ENCODE measurements around the gene SMIM26. TPM values are rescaled to one million over a fixed set of nuclear protein-coding genes. Genes with fewer than 3 reads are reported as not detected.

SMIM26 gene
- total and polyA plus RNA-seq, 9 of the 15 experiments (the other 6 are each of a cell fraction or from before 2014, with no cell fraction given) = 46.9 to 186 (median 86.5) TPM

- TF ChIP-seq ZNF764 (CRISPR knock-in tag; IDR thresholded peaks at IDR 0.05; ENCODE audit: low read depth) (no peak), BRCA1 (IDR thresholded peaks at IDR 0.05) (no peak), BRCA1 (CRISPR knock-in tag; IDR thresholded peaks at IDR 0.05) (no peak), NCOR1 (IDR thresholded peaks at IDR 0.05) (no peak), KDM1A (IDR thresholded peaks at IDR 0.05) (no peak)
These were observed 44.3 kb downstream of the SMIM26 start (continued) for GRCh38 chr20:18611492-18611891.

GRCh38 chr20:18613553-18613952, 46.3 kb downstream of the SMIM26 start:
- no peaks in the 10 kb centered on the region for H3K9me1 ChIP-seq (ENCODE audit: control insufficient read depth, insufficient read depth, low read length)
- FAIRE-seq = no peak
- H3K4me2 ChIP-seq (ENCODE audit: insufficient read depth, low read length) = no peak overlapping the region
- no TSS peak for BruUV-seq (replicated peaks)
- WGBS (ENCODE audit: insufficient coverage, low coverage, missing lambda C conversion rate) = 10% methylated on average over 2 of the region's 2 CpGs
- POLR2A ChIA-PET = no interaction called here
- no peaks in the 10 kb centered on the region for H3K36me3 ChIP-seq (ENCODE audit: control insufficient read depth, insufficient read depth, low read length)
- no peak for ATAC-seq
- no peak overlapping the region for H3K27ac ChIP-seq (ENCODE audit: extremely low read depth, low read depth, low read length)
- in situ Hi-C loops (cut with MboI) (no loop called here), intact Hi-C loops (cut with micrococcal nuclease) (no loop called here)
- no peak for DNase-seq (ENCODE audit: extremely low read depth in 1 of 4, low spot score in 3 of 4)
- TF ChIP-seq ZNF445 (CRISPR knock-in tag; IDR thresholded peaks at IDR 0.05; ENCODE audit: low read depth) (no peak), CTCF (IDR thresholded peaks at IDR 0.05 in 2 of 3, conservative IDR thresholded peaks at IDR 0.05 in 1 of 3; ENCODE audit: insufficient read depth in 2 of 3, low read depth in 1 of 3, low read length in 3 of 3) (no peak), KAT7 (CRISPR knock-in tag; IDR thresholded peaks at IDR 0.05; ENCODE audit: borderline replicate concordance) (no peak), SIX5 (IDR thresholded peaks at IDR 0.05; ENCODE audit: borderline replicate concordance in 1 of 2, insufficient read depth in 1 of 2, low read depth in 1 of 2, low read length in 2 of 2) (no peak), ZNF347 (CRISPR knock-in tag; IDR thresholded peaks at IDR 0.05; ENCODE audit: low read depth) (no peak), CBFA2T2 (conservative IDR thresholded peaks at IDR 0.05) (no peak), BCL6 (CRISPR knock-in tag; IDR thresholded peaks at IDR 0.05) (no peak), XRCC5 (IDR thresholded peaks at IDR 0.05; ENCODE audit: low read depth, low read length) (no peak), RBFOX2 (IDR thresholded peaks at IDR 0.05; ENCODE audit: low read depth, low read length) (no peak), CCNT2 (IDR thresholded peaks at IDR 0.05; ENCODE audit: borderline replicate concordance, extremely low read depth, insufficient read length, low read depth, low read length) (no peak), ZNF785 (CRISPR knock-in tag; IDR thresholded peaks at IDR 0.05) (no peak), CGGBP1 (CRISPR knock-in tag; IDR thresholded peaks at IDR 0.05) (no peak), ETV6 (IDR thresholded peaks at IDR 0.05; ENCODE audit: borderline replicate concordance in 1 of 2, low read depth in 2 of 2, low read length in 1 of 2) (no peak), ETV6 (CRISPR knock-in tag; IDR thresholded peaks at IDR 0.05; ENCODE audit: borderline replicate concordance) (no peak), GABPB1 (CRISPR knock-in tag; IDR thresholded peaks at IDR 0.05) (no peak)
- CTCF ChIA-PET (ENCODE audit: low intra/inter-chr PET ratio) = no interaction called here
- H3K9me3 ChIP-seq (replicated peaks; ENCODE audit: control insufficient read depth, insufficient read depth, low read depth, low read length) = no peaks in the 10 kb centered on the region
- H3K79me2 ChIP-seq (ENCODE audit: control insufficient read depth, insufficient read depth, low read length) = no peaks in the 10 kb centered on the region
- no peak overlapping the region for H2AFZ ChIP-seq (ENCODE audit: low read depth, low read length)
- no peak overlapping the region for H3K9ac ChIP-seq (ENCODE audit: insufficient read depth in 1 of 2, low read depth in 2 of 2, low read length in 2 of 2)
- H3K4me3 ChIP-seq = no peak overlapping the region
- H3K27me3 ChIP-seq (ENCODE audit: control insufficient read depth in 2 of 2, insufficient read depth in 2 of 2, low read length in 2 of 2) = no peaks in the 10 kb centered on the region
- no peaks in the 10 kb centered on the region for H4K20me1 ChIP-seq (replicated peaks; ENCODE audit: control insufficient read depth, insufficient read depth, low read length)
- H3K4me1 ChIP-seq (replicated peaks in 1 of 2; ENCODE audit: control insufficient read depth in 2 of 2, insufficient read depth in 2 of 2, low read length in 2 of 2) = no peaks in the 10 kb centered on the region
